ENCODE measurements around the gene RIMS3. TPM values are rescaled to one million over a fixed set of nuclear protein-coding genes. Genes with fewer than 3 reads are reported as not detected.
A peak's percentile ranks its signal among the peaks of the same experiment; 100 is the strongest.

Gene RIMS3
- total RNA-seq, 1 experiment from 2014 or later, result 13.7 TPM

GRCh38 chr1:40710581-40711315 lies 45.3 kb upstream of the RIMS3 start:
- no peak overlapping the region for H4K5ac ChIP-seq (ENCODE audit: insufficient read length, low read depth, low read length)
- peaks cover 6% of the 10 kb centered on the region for H3K4me1 ChIP-seq (ENCODE audit: insufficient read depth, low read length)
- no peak overlapping the region for H3K56ac ChIP-seq (ENCODE audit: insufficient read length, low read depth, low read length)
- peak overlapping the region; percentile 65 for H3K9ac ChIP-seq (ENCODE audit: extremely low read depth, insufficient read length, low read length)
- no peak overlapping the region for H4K8ac ChIP-seq (replicated peaks; ENCODE audit: insufficient read length, low read depth, low read length)
- H3T11ph ChIP-seq (ENCODE audit: low read length), result no peak overlapping the region
- no peak overlapping the region for H3K4ac ChIP-seq (ENCODE audit: low read depth, low read length)
- Mint-ChIP-seq H3K9me3 (no peaks in the 10 kb centered on the region), H3K27ac (peak overlapping the region; percentile 88 to 100 (median 100)), H3K4me1 (peaks cover 32 to 33% of the 10 kb centered on the region in 2 experiments), H3K36me3 (ENCODE audit: insufficient read depth in 1 of 3, low read depth in 3 of 3) (peaks cover 2 to 15% (median 11%) of the 10 kb centered on the region in 3 experiments; a peak in 6 of 7 replicates), H3K27me3 (ENCODE audit: low read depth) (no peaks in the 10 kb centered on the region), H3K4me3 (peak overlapping the region; percentile 93 to 94)
- H2BK120ac ChIP-seq (ENCODE audit: low read depth, low read length, poor library complexity, severe bottlenecking), result no peak overlapping the region
- H3K4me2 ChIP-seq (ENCODE audit: insufficient read depth, insufficient read length, low read length), result peak overlapping the region; percentile 81
- no peak overlapping the region for H2BK20ac ChIP-seq (ENCODE audit: low read depth, low read length, poor library complexity, severe bottlenecking)
- H2AFZ ChIP-seq (ENCODE audit: low read length), result no peak overlapping the region
- no peak overlapping the region for H4K91ac ChIP-seq (ENCODE audit: insufficient read length, low read depth, low read length)
- no peak for TF ChIP-seq CTCF (conservative IDR thresholded peaks at IDR 0.05)
- H2BK12ac ChIP-seq (ENCODE audit: insufficient read length, low read depth, low read length), result no peak overlapping the region
- no peaks in the 10 kb centered on the region for H3K9me3 ChIP-seq (ENCODE audit: control insufficient read depth, low read depth, low read length)
- no peak overlapping the region for H3K23ac ChIP-seq (ENCODE audit: insufficient read length, low read depth, low read length)
- peaks cover 5% of the 10 kb centered on the region for H3K23me2 ChIP-seq (ENCODE audit: insufficient read length, low read depth, low read length, poor library complexity, severe bottlenecking)
- H2BK15ac ChIP-seq (ENCODE audit: low read depth, low read length), result no peak overlapping the region
- no CpG with 5 or more reads among the region's 7 CpGs for WGBS (ENCODE audit: extremely low coverage, insufficient read length, low lambda C conversion rate)
- peaks cover 21% of the 10 kb centered on the region; the same call in 1 of the 2 replicates for H3K79me2 ChIP-seq (ENCODE audit: insufficient read depth, low read length)
- H3K27ac ChIP-seq (ENCODE audit: insufficient read length, low read depth, low read length), result no peak overlapping the region
- no peaks in the 10 kb centered on the region for H4K20me1 ChIP-seq (ENCODE audit: control insufficient read depth, insufficient read depth, insufficient read length)
- H3K18ac ChIP-seq (ENCODE audit: insufficient read length, low read depth, low read length), result no peak overlapping the region
- no peak overlapping the region for H3K14ac ChIP-seq (ENCODE audit: insufficient read depth, low read length)
- no peak overlapping the region for H2AK5ac ChIP-seq (ENCODE audit: insufficient read length, low read length)
- no peaks in the 10 kb centered on the region for H3K27me3 ChIP-seq (ENCODE audit: insufficient read depth, low read length)
- peaks cover 4% of the 10 kb centered on the region for H3K79me1 ChIP-seq (ENCODE audit: insufficient read depth, low read depth, low read length, poor library complexity, severe bottlenecking)
- no peak for DNase-seq
- H2BK5ac ChIP-seq (ENCODE audit: insufficient read length, low read length), result no peak overlapping the region
